ENCODE measurements around the gene BMAL1. TPM values are rescaled to one million over a fixed set of nuclear protein-coding genes. Genes with fewer than 3 reads are reported as not detected.

BMAL1 gene
- total and polyA plus RNA-seq, 2 of the 4 experiments (the other 2 are of a cell fraction) = 8.8 to 9.9 TPM

DNA sequence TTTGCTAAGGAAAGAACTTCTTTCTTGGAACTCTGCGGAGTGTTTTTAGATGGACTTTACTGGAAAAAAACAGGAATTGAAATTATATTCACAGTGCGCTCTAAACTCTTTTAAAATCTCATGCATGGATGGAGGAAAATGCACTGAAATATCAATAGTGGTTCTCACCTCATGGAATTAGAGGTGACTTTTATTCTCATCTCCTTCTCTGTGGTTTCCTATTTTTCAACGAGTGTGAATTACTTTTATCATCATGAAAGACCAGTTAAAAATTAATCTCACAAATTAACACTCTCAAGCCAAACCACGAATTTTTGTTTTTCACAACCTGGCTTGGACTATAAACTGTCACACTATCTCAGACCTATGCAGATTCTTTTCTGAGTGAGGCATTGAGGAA lies 16.6 kb downstream of the BMAL1 start:
- H2AK5ac ChIP-seq (ENCODE audit: low read depth, low read length) = no peak overlapping the region
- H3K56ac ChIP-seq (ENCODE audit: extremely low read depth, insufficient read depth, low read length) = no peak overlapping the region
- H3K9ac ChIP-seq (ENCODE audit: low read depth, low read length) = no peak overlapping the region
- H3K27me3 ChIP-seq (ENCODE audit: control insufficient read depth, insufficient read depth, low read length) = no peaks in the 10 kb centered on the region
- H3K23ac ChIP-seq (ENCODE audit: low read depth, low read length) = no peak overlapping the region
- no peak overlapping the region for H2AFZ ChIP-seq (replicated peaks; ENCODE audit: low read length, poor library complexity)
- no peak overlapping the region for H2BK120ac ChIP-seq (ENCODE audit: low read depth, low read length)
- H3K9me3 ChIP-seq (ENCODE audit: control insufficient read depth, insufficient read depth, low read length) = no peaks in the 10 kb centered on the region
- peaks cover 47% of the 10 kb centered on the region for H4K20me1 ChIP-seq (ENCODE audit: insufficient read depth, low read length)
- no peak for ATAC-seq (ENCODE audit: low read depth)
- no peak overlapping the region for H3K4me2 ChIP-seq (ENCODE audit: low read depth, low read length)
- 0 out of 2 replicates have a peak, but pooled peaks cover 2% of the 10 kb centered on the region for H3K4me1 ChIP-seq (ENCODE audit: control insufficient read depth, insufficient read depth, low read length)
- no peak overlapping the region for H4K91ac ChIP-seq (ENCODE audit: insufficient read depth, low read depth, low read length)
- peaks cover 19% of the 10 kb centered on the region for H3K9me1 ChIP-seq (ENCODE audit: insufficient read depth, low read length)
- no peak overlapping the region for H4K5ac ChIP-seq (ENCODE audit: low read depth, low read length)
- no peak overlapping the region for H2AK9ac ChIP-seq (replicated peaks; ENCODE audit: low read depth, low read length, poor library complexity)
- H2BK15ac ChIP-seq (ENCODE audit: low read depth, low read length) = no peak overlapping the region
- no peak overlapping the region for H3K4me3 ChIP-seq (ENCODE audit: insufficient read depth, low read depth, low read length)
- in situ Hi-C loops (cut with MboI; ENCODE audit: low sequenced_read_pairs) (no loop called here), intact Hi-C loops (cut with micrococcal nuclease) (no loop called here), dilution Hi-C loops (cut with HindIII; ENCODE audit: low sequenced_read_pairs, unreplicated experiment) (no loop called here)
- H3K4ac ChIP-seq (ENCODE audit: low read depth, low read length) = no peak overlapping the region
- peaks cover 12 to 80% of the 10 kb centered on the region in 2 experiments for H3K79me1 ChIP-seq (ENCODE audit: low read depth in 1 of 2, low read length in 2 of 2)
- H3K14ac ChIP-seq (replicated peaks; ENCODE audit: low read depth, low read length) = no peak overlapping the region
- no peak overlapping the region for H4K8ac ChIP-seq (ENCODE audit: low read depth in 2 of 2, low read length in 2 of 2)
- H3K27ac ChIP-seq (ENCODE audit: insufficient read depth, low read length) = no peak overlapping the region
- no peak for DNase-seq
- WGBS, 2 experiments (ENCODE audit: extremely low coverage in 2 of 2, insufficient read length in 1 of 2) = no CpG with 5 or more reads among the region's 4 CpGs
- H2BK5ac ChIP-seq (ENCODE audit: low read depth, low read length, poor library complexity, severe bottlenecking) = no peak overlapping the region
- POLR2A ChIA-PET (ENCODE audit: unreplicated experiment) = no interaction called here
- no TSS peak for BruUV-seq (replicated peaks)
- no peak for TF ChIP-seq SMC3 (IDR thresholded peaks at IDR 0.05; ENCODE audit: low read depth, low read length)
- no peak for TF ChIP-seq MAZ (IDR thresholded peaks at IDR 0.05; ENCODE audit: borderline replicate concordance, low read depth, low read length)
- TF ChIP-seq BHLHE40 (IDR thresholded peaks at IDR 0.05; ENCODE audit: low read depth, low read length) = no peak
- TF ChIP-seq MAFK (IDR thresholded peaks at IDR 0.05; ENCODE audit: low read depth, low read length) = no peak
- TF ChIP-seq FOS (IDR thresholded peaks at IDR 0.05; ENCODE audit: low read depth, low read length) = no peak
- TF ChIP-seq, protein P1, sequence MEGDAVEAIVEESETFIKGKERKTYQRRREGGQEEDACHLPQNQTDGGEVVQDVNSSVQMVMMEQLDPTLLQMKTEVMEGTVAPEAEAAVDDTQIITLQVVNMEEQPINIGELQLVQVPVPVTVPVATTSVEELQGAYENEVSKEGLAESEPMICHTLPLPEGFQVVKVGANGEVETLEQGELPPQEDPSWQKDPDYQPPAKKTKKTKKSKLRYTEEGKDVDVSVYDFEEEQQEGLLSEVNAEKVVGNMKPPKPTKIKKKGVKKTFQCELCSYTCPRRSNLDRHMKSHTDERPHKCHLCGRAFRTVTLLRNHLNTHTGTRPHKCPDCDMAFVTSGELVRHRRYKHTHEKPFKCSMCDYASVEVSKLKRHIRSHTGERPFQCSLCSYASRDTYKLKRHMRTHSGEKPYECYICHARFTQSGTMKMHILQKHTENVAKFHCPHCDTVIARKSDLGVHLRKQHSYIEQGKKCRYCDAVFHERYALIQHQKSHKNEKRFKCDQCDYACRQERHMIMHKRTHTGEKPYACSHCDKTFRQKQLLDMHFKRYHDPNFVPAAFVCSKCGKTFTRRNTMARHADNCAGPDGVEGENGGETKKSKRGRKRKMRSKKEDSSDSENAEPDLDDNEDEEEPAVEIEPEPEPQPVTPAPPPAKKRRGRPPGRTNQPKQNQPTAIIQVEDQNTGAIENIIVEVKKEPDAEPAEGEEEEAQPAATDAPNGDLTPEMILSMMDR (conservative IDR thresholded peaks at IDR 0.05; ENCODE audit: low read depth, low read length) = no peak
- TF ChIP-seq CEBPB (IDR thresholded peaks at IDR 0.05; ENCODE audit: low read depth, low read length) = no peak
- no peak for TF ChIP-seq NFE2L2 (IDR thresholded peaks at IDR 0.05; ENCODE audit: low read depth, low read length)
- no peak for TF ChIP-seq RCOR1 (IDR thresholded peaks at IDR 0.05; ENCODE audit: insufficient replicate concordance, low read length)
- TF ChIP-seq ELK1 (IDR thresholded peaks at IDR 0.05; ENCODE audit: borderline replicate concordance, low read depth, low read length) = no peak
- no peak for TF ChIP-seq RAD21 (IDR thresholded peaks at IDR 0.05; ENCODE audit: low read length)
- no peak for TF ChIP-seq POLR2A (IDR thresholded peaks at IDR 0.05; ENCODE audit: low read depth, low read length)
- TF ChIP-seq RFX5 (IDR thresholded peaks at IDR 0.05; ENCODE audit: low read depth, low read length) = no peak
- TF ChIP-seq MXI1 (IDR thresholded peaks at IDR 0.05; ENCODE audit: borderline replicate concordance, low read depth, low read length) = no peak
- no peak for TF ChIP-seq CHD1 (IDR thresholded peaks at IDR 0.05; ENCODE audit: low read depth, low read length)
- no peak for TF ChIP-seq USF2 (IDR thresholded peaks at IDR 0.05; ENCODE audit: low read depth, low read length)
- CTCF ChIA-PET = no interaction called here
- no peak overlapping the region for H2BK20ac ChIP-seq (ENCODE audit: low read depth, low read length)
- no peak overlapping the region for H3K18ac ChIP-seq (ENCODE audit: low read depth, low read length)
- no peaks in the 10 kb centered on the region; the same call in 1 of the 2 replicates for H3K36me3 ChIP-seq (ENCODE audit: control insufficient read depth, insufficient read depth, low read length)

All from IMR-90 (cell line).